HepG2 (cell line): ENCODE results near the gene PFAS.

ENCODE experiments used
- EP300 ChIP-seq, 3 experiments: sonication (generic) in 1 of 3; formaldehyde crosslinking in 1 of 3; IDR thresholded peaks; 2 replicates each; pipeline versions ENCODE4 v1.5.1 to v1.6.1; 2011 to 2020; ENCODE audit warnings: low read depth in 2 of 3, low read length in 2 of 3, borderline replicate concordance in 1 of 3, improper control_type of control experiment in 1 of 3, mild to moderate bottlenecking in 1 of 3, missing genetic modification reagents in 1 of 3, moderate library complexity in 1 of 3
- KAT8 ChIP-seq: IDR thresholded peaks from 2 replicates; pipeline ENCODE4 v1.6.1; 2016; ENCODE audit warnings: missing genetic modification reagents, missing compliant biosample characterization
- NFYC ChIP-seq: IDR thresholded peaks from 2 replicates; pipeline ENCODE4 v1.6.1; 2016; ENCODE audit warnings: missing genetic modification reagents, missing compliant biosample characterization
- PTBP1 ChIP-seq: fragments of 200-400 bp; formaldehyde crosslinking; IDR thresholded peaks from 2 replicates; pipeline ENCODE4 v1.6.1; 2018; ENCODE audit warnings: low read length, low read depth; ENCODE audit not compliant: poor library complexity, severe bottlenecking
- ZNF34 ChIP-seq: sonication (generic); formaldehyde crosslinking; IDR thresholded peaks from 2 replicates; pipeline ENCODE4 v1.4.0; 2020; ENCODE audit warnings: mild to moderate bottlenecking, missing genetic modification reagents, borderline replicate concordance

DNA sequence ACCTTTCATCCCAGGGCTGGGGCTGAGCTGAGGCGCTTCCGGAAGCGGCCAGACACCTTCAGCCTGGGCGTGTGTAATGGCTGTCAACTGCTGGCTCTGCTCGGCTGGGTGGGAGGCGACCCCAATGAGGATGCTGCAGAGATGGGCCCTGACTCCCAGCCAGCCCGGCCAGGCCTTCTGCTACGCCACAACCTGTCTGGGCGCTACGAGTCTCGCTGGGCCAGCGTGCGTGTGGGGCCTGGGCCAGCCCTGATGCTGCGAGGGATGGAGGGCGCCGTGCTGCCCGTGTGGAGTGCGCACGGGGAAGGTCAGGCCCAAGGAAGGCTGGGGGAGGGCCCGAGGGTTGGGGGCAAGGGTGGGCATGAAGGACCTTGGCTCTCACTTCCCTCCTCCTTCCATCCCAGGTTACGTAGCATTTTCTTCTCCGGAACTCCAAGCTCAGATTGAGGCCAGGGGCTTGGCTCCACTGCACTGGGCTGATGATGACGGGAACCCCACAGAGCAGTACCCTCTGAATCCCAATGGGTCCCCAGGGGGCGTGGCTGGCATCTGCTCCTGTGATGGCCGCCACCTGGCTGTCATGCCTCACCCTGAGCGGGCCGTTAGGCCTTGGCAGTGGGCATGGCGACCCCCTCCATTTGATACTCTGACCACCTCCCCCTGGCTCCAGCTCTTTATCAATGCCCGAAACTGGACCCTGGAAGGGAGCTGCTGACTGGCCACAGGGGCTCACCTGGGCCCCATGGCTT lies 19.6 kb downstream of the PFAS start:
- TF ChIP-seq KAT8 (CRISPR knock-in tag) (no peak), PTBP1 (no peak), ZNF34 (CRISPR knock-in tag) (no peak), NFYC (CRISPR knock-in tag) (no peak), EP300 (IDR thresholded peaks at IDR 0.05; ENCODE audit: low read depth in 2 of 2, low read length in 2 of 2) (no peak), EP300 (CRISPR knock-in tag; IDR thresholded peaks at IDR 0.05; ENCODE audit: borderline replicate concordance) (no peak)
